GM23338 (cell line): ENCODE measurements around the gene STXBP5L. TPM values are rescaled to one million over a fixed set of nuclear protein-coding genes. Genes with fewer than 3 reads are reported as not detected.

Experiments used
- ATAC-seq: fragments of 200-7000 bp; cut with Tn5 transposase; 3 replicates; pipeline ENCODE4 v1.9.1; 2020
- DNase-seq: peaks from one replicate; pipeline ENCODE4 v3.0.0-alpha.2; 2015; ENCODE audit warnings: low spot score
- H2AFZ ChIP-seq: fragments of 200-600 bp; sonication (generic); 2 replicates; pipeline ENCODE4 v1.8.0; 2016; ENCODE audit warnings: antibody characterized with exemption, mild to moderate bottlenecking, moderate library complexity
- H3F3A ChIP-seq: fragments of 200-600 bp; sonication (generic); replicated peaks from 2 replicates; pipeline ENCODE4 v1.8.0; 2017; ENCODE audit warnings: antibody characterized with exemption, mixed run types, low read depth
- H3K27ac ChIP-seq: fragments of 200-600 bp; sonication (generic); 2 replicates; pipeline ENCODE4 v1.6.1; 2016; ENCODE audit warnings: low read depth
- H3K27me3 ChIP-seq: fragments of 200-600 bp; sonication (generic); 2 replicates; pipeline ENCODE4 v1.8.0; 2016; ENCODE audit warnings: mild to moderate bottlenecking, mixed run types, moderate library complexity; ENCODE audit not compliant: insufficient read depth
- H3K36me3 ChIP-seq: fragments of 200-600 bp; sonication (generic); 2 replicates; pipeline ENCODE4 v1.8.0; 2016; ENCODE audit warnings: mild to moderate bottlenecking; ENCODE audit not compliant: insufficient read depth
- H3K4me1 ChIP-seq: fragments of 200-600 bp; sonication (generic); 2 replicates; pipeline ENCODE4 v1.8.0; 2016; ENCODE audit warnings: mild to moderate bottlenecking, moderate library complexity; ENCODE audit not compliant: insufficient read depth
- H3K4me2 ChIP-seq: fragments of 200-600 bp; sonication (generic); 2 replicates; pipeline ENCODE4 v1.7.1; 2017; ENCODE audit warnings: mixed run types
- H3K4me3 ChIP-seq: fragments of 200-600 bp; sonication (generic); 2 replicates; pipeline ENCODE4 v1.6.1; 2016; ENCODE audit warnings: mixed run types
- H3K79me2 ChIP-seq: fragments of 200-600 bp; sonication (generic); replicated peaks from 2 replicates; pipeline ENCODE4 v1.8.0; 2017; ENCODE audit warnings: mild to moderate bottlenecking; ENCODE audit not compliant: insufficient read depth
- H3K9me2 ChIP-seq: fragments of 200-600 bp; sonication (generic); 2 replicates; pipeline ENCODE4 v1.8.0; 2017; ENCODE audit not compliant: insufficient read depth
- H4K20me1 ChIP-seq: fragments of 200-600 bp; sonication (generic); replicated peaks from 2 replicates; pipeline ENCODE4 v1.8.0; 2017; ENCODE audit warnings: mild to moderate bottlenecking; ENCODE audit not compliant: insufficient read depth
- H3K27ac Mint-ChIP-seq: 2 replicates; pipeline ENCODE4 v1.8.0; 2020; ENCODE audit warnings: inconsistent platforms, mild to moderate bottlenecking, moderate library complexity, mixed read lengths
- H3K27me3 Mint-ChIP-seq: 3 replicates; pipeline ENCODE4 v1.8.0; 2022; ENCODE audit warnings: low read depth, mild to moderate bottlenecking, moderate library complexity, mixed read lengths, inconsistent platforms; ENCODE audit not compliant: insufficient read depth, poor library complexity
- H3K36me3 Mint-ChIP-seq: 3 replicates; pipeline ENCODE4 v1.8.0; 2021; ENCODE audit warnings: low read depth, mild to moderate bottlenecking, inconsistent platforms, moderate library complexity, mixed read lengths
- H3K4me1 Mint-ChIP-seq: 3 replicates; pipeline ENCODE4 v1.8.0; 2020; ENCODE audit warnings: mild to moderate bottlenecking, inconsistent platforms, mixed read lengths
- H3K4me3 Mint-ChIP-seq: 3 replicates; pipeline ENCODE4 v1.8.0; 2021; ENCODE audit warnings: moderate library complexity, mild to moderate bottlenecking, inconsistent platforms, mixed read lengths
- H3K9me3 Mint-ChIP-seq: 3 replicates; pipeline ENCODE4 v1.8.0; 2020; ENCODE audit warnings: moderate library complexity, mild to moderate bottlenecking, inconsistent platforms, mixed read lengths
- CREB1 ChIP-seq: fragments of 250-450 bp; sonication (Bioruptor Pico); IDR thresholded peaks from 2 replicates; pipeline ENCODE4 v1.5.0; 2020; ENCODE audit warnings: low read depth, mild to moderate bottlenecking, moderate library complexity
- CTCF ChIP-seq, 2 experiments: fragments of 200-600 bp in 1 of 2; sonication (generic) in 1 of 2; conservative IDR thresholded peaks; 2 replicates each; pipeline versions ENCODE4 v1.5.1 to v1.6.1; 2016 to 2017; ENCODE audit warnings: antibody characterized with exemption in 2 of 2, low read depth in 2 of 2, mild to moderate bottlenecking in 2 of 2, moderate library complexity in 1 of 2
- POLR2AphosphoS5 ChIP-seq: IDR thresholded peaks from 2 replicates; pipeline ENCODE4 v1.6.1; 2016; ENCODE audit warnings: antibody characterized with exemption, low read depth
- REST ChIP-seq: IDR thresholded peaks from one replicate; pipeline ENCODE4 v1.6.1; 2018; ENCODE audit warnings: antibody characterized with exemption; ENCODE audit not compliant: unreplicated experiment
- STAT1 ChIP-seq: IDR thresholded peaks from one replicate; pipeline ENCODE4 v1.6.1; 2016; ENCODE audit warnings: antibody characterized with exemption; ENCODE audit not compliant: unreplicated experiment
- ZNF114 ChIP-seq: fragments of 250-450 bp; sonication (Bioruptor Pico); IDR thresholded peaks from 2 replicates; pipeline ENCODE4 v1.5.0; 2020; ENCODE audit warnings: mild to moderate bottlenecking, moderate library complexity
- ZNF331 ChIP-seq: fragments of 250-450 bp; sonication (Bioruptor Pico); IDR thresholded peaks from 2 replicates; pipeline ENCODE4 v1.5.0; 2020; ENCODE audit warnings: low read depth, mild to moderate bottlenecking, moderate library complexity
- polyA plus RNA-seq: library from polyadenylated mRNA; unstranded; fragments of >200 nt; fragmentation: Nextera tagmentation; extraction: Ambion mirVana; gene quantifications from 2 replicates; pipeline ENCODE4 v1.2.1, GENCODE V29; 2016
- total RNA-seq: library from RNA; depleted of rRNA; stranded (reverse); fragments of >200 nt; shearing (Covaris generic); gene quantifications from 2 replicates; pipeline ENCODE4 v1.2.3, GENCODE V29; 2014

The STXBP5L gene
- total and polyA plus RNA-seq, 2 experiments from 2014 or later, result 4.2 to 6.0 TPM

DNA sequence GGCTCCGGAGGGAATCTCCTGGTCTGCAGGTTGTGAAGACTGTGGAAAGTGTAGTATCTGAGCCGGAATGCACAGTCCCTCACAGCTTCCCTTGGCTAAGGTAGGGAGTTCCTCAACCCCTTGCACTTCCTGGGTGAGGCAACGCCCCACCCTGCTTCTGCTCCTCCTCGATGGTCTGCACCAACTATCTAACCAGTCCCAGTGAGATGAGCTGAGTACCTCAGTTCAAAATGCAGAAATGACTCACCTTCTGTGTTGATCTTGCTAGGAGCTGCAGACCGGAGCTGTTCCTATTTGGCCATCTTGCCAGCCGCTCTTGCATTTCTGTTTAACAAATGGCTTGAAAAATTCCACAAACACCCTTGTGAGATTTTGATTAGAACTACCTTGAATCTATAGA lies 156.1 kb downstream of the STXBP5L start:
- Histone ChIP-seq H3K27me3 (no peaks in the 10 kb centered on the region), H3K79me2 (no peaks in the 10 kb centered on the region), H3K36me3 (no peaks in the 10 kb centered on the region), H2AFZ (no peak overlapping the region), H4K20me1 (no peaks in the 10 kb centered on the region), H3K9me2 (peaks cover 7% of the 10 kb centered on the region; the same call in 1 of the 2 replicates), H3K4me3 (no peak overlapping the region), H3F3A (no peaks in the 10 kb centered on the region), H3K4me1 (no peaks in the 10 kb centered on the region), H3K4me2 (no peak overlapping the region), H3K27ac (no peak overlapping the region)
- Mint-ChIP-seq H3K4me1 (peaks cover 16% of the 10 kb centered on the region; the same call in 2 of the 3 replicates), H3K4me3 (no peak overlapping the region), H3K9me3 (no peaks in the 10 kb centered on the region), H3K27ac (no peak overlapping the region), H3K27me3 (no peaks in the 10 kb centered on the region), H3K36me3 (peaks cover 21% of the 10 kb centered on the region)
- DNase-seq (no peak), ATAC-seq (no peak)
- TF ChIP-seq STAT1, result no peak
- TF ChIP-seq CTCF (conservative IDR thresholded peaks at IDR 0.05; ENCODE audit: low read depth in 2 of 2), result no peak
- no peak for TF ChIP-seq ZNF114 (CRISPR knock-in tag)
- TF ChIP-seq POLR2AphosphoS5, result no peak
- no peak for TF ChIP-seq CREB1 (CRISPR knock-in tag)
- TF ChIP-seq REST, result no peak

- H3K27ac Mint-ChIP-seq, result no peak overlapping the region
- no peaks in the 10 kb centered on the region for H3K9me2 ChIP-seq
- no peak for DNase-seq
These were observed 164.1 kb downstream of the STXBP5L start for GRCh38 chr3:121072133-121072532.

More at GRCh38 chr3:121072133-121072532, 164.1 kb downstream of the STXBP5L start:
- Histone ChIP-seq H3K36me3 (no peaks in the 10 kb centered on the region), H4K20me1 (no peaks in the 10 kb centered on the region), H3K4me2 (no peak overlapping the region), H3K4me1 (no peaks in the 10 kb centered on the region), H2AFZ (no peak overlapping the region), H3K79me2 (no peaks in the 10 kb centered on the region), H3K27me3 (no peaks in the 10 kb centered on the region), H3K4me3 (no peak overlapping the region), H3F3A (no peaks in the 10 kb centered on the region), H3K27ac (no peak overlapping the region)
- Mint-ChIP-seq H3K4me3 (no peak overlapping the region), H3K27me3 (peaks cover 3% of the 10 kb centered on the region), H3K9me3 (peaks cover 11% of the 10 kb centered on the region), H3K4me1 (no peaks in the 10 kb centered on the region; the same call in 2 of the 3 replicates), H3K36me3 (peaks cover 10% of the 10 kb centered on the region)
- no peak for ATAC-seq
- no peak for TF ChIP-seq ZNF331 (CRISPR knock-in tag)
